GM21576 (cell line): ENCODE results near the gene CDKN2B-AS1.
A peak's percentile ranks its signal among the peaks of the same experiment; 100 is the strongest.

Source experiments
- ATAC-seq: cut with Tn5 transposase; IDR thresholded peaks from one replicate; pipeline ENCODE4 v1.9.1; 2021; ENCODE audit warnings: mild to moderate bottlenecking, moderate library complexity; ENCODE audit not compliant: unreplicated experiment

The CDKN2B-AS1 gene

GRCh38 chr9:22079873-22080341, 85.3 kb downstream of the CDKN2B-AS1 start:
- peak; percentile 72 for ATAC-seq

GRCh38 chr9:22084336-22085035, 89.9 kb downstream of the CDKN2B-AS1 start:
- no peak for ATAC-seq

GRCh38 chr9:22088053-22088716, 93.6 kb downstream of the CDKN2B-AS1 start:
- no peak for ATAC-seq

GRCh38 chr9:22088717-22089061, 94.1 kb downstream of the CDKN2B-AS1 start:
- ATAC-seq = no peak

- no peak for ATAC-seq
Measured at GRCh38 chr9:22097707-22098106, 103.1 kb downstream of the CDKN2B-AS1 start.

GRCh38 chr9:22098643-22099332, 104.2 kb downstream of the CDKN2B-AS1 start:
- no peak for ATAC-seq

- ATAC-seq = no peak
Measured at GRCh38 chr9:22100626-22101025, 106.0 kb downstream of the CDKN2B-AS1 start.

DNA sequence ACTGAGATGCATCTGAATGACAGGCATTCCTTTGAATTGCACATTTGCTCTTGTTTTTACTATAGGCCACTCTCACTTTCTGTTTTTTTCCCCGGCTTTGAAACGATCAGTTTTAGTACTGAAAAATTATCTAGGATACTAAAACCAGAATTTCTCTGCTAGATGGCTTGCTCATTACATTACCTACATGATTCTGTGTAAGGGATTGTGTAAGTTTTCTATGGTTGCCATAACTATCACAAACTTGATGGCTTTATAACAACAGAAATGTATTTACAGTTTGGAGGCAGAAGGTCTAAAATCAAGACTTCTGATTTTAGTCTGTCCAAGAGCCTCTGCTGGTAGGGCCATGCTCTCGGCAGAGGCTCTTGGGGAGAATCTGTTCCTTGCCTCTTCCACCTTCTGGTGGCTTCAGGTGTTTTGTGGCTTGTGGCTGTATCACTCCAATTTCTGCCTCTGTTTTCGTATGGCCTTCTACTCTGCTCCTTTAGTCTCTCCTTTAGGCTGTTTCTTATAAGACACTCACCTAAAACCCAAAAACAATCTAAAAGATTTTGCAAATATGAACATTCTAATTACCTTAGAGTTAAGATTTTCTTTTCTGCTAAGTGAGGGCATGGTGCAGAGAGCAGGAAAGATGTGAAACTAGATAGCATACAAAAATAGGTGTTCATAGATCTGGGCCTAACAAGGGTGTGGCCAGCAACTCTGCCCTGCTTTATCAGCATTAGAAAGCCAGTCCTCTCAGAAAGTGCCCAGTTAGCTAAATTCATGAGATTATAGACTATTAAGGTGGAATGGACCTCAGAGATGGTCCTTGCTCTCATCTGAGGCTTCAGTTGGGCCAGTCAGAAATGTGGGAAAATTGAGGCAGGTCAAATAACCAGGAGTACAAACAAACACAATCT, 107.8 kb downstream of the CDKN2B-AS1 start:
- no peak for ATAC-seq

GRCh38 chr9:22103685-22104575, 109.3 kb downstream of the CDKN2B-AS1 start:
- no peak for ATAC-seq

DNA sequence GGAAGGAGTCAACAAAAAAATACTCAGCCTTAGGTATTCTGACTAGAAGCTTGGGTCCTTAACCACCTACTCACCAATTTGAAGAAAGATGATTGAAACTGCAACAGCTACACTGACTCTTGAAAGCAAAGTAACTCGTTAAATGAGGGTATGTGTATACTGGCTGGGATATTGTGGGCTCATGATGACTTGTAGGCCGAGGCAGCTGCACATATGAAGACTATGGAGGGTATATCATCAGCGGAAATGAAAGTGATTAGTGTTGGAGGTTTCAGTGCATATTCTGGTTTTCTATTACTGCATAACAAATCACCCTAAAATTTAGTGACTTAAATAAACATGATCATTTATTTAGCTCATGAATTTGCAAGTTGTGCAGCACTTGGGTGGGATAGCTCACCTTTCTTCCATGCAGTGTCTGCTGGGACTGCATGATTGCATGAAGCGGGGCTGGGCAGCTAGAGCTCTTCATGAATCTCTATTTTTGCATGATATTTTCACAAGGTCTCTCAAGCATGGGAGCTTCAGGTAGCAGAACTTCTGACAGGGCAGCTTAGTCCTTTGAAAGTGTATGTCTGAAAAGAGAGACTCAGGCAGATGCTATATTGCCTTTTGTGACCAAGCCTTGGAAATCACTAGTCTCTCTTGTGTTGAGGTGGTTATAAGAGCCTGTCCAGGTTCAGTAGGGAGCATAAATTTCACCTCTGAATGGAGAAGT, 110.6 kb downstream of the CDKN2B-AS1 start:
- ATAC-seq = peak; percentile 99

GRCh38 chr9:22107202-22108045, 112.8 kb downstream of the CDKN2B-AS1 start:
- ATAC-seq = no peak

- ATAC-seq = no peak
Measured at GRCh38 chr9:22108581-22109370, 114.2 kb downstream of the CDKN2B-AS1 start.

DNA sequence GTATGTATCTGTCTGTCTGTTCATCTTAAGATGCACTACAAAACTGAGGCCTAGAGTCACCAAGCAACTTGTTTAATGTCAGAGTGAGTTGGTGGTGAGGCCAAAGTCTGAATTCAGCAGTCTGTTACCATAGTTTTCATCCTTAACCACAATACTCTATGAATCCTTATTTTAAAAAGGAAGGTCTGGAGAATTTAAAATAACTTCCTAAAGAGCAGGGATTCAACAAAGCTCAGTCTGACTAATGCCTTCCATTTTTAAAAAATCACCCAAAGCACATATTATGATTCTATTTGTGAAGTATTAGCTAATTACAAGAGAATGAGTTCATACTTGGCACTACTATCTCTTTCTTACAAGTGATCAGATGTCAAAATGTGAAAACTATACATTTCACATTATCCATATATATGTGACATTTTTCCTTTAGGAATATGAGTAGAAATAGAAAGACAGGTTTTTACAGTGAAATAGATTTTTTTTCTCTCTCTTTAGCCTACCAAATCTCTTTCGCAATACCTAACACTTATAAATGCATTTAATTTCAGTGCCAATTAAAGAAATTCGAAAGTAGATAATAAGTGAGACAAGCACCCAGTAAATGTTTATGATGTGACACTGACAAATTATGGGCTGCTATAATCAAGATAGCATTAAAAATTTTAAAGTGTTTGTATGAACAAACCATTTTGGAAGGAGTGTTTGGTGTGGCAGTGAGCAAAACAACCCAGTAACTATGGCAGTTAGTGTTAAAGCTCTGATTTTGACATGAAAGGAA, 116.8 kb downstream of the CDKN2B-AS1 start:
- no peak for ATAC-seq

GRCh38 chr9:22111954-22112247, 117.3 kb downstream of the CDKN2B-AS1 start:
- ATAC-seq = no peak

- no peak for ATAC-seq
Measured at GRCh38 chr9:22112870-22113821, 118.6 kb downstream of the CDKN2B-AS1 start.

- no peak for ATAC-seq
Measured at GRCh38 chr9:22114956-22115355, 120.4 kb downstream of the CDKN2B-AS1 start.
